NCI-H82 treated with DMSO at 0.1 percent for 48 hours (cell line): ENCODE results near the gene KCNQ1OT1.

Experiments used
- DNase-seq: peaks from one replicate; lab custom pipeline; 2025; ENCODE audit not compliant: unreplicated experiment; lab: John Stamatoyannopoulos, UW

Gene KCNQ1OT1

GRCh38 chr11:2574043-2574552, 125.7 kb downstream of the KCNQ1OT1 start:
- DNase-seq = no peak

- no peak for DNase-seq
Observed at GRCh38 chr11:2573240-2574042, 126.4 kb downstream of the KCNQ1OT1 start.

DNA sequence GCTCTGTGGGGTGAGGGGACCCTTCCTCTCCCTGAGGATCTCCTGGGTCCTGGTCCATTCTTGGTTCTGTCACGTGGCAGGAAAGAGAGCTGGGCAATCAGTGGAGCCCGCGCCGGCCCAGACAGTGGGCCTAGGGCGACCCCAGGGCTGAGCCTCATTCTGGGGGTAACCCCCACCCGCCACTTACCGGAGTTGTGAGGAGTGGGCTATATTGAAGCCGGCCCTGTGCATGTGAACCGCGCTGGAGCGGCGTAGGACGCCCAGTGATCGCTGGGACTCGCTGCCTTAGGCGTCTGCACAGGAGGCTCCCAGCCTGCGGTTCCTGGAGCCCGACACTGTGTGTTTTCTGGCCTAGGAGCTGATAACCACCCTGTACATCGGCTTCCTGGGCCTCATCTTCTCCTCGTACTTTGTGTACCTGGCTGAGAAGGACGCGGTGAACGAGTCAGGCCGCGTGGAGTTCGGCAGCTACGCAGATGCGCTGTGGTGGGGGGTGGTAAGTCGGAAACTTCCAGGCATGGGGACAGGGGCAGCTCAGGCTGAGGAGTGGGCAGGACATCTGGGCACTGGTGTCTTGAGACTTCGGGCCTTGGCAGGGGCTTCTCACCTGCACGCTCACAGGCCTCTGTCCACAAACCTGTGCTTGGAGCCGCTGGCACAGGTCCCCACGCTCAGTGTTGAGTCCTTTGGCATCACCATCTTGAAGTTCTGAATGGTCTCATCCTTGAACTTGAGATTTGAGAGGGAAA, 127.1 kb downstream of the KCNQ1OT1 start:
- no peak for DNase-seq

DNA sequence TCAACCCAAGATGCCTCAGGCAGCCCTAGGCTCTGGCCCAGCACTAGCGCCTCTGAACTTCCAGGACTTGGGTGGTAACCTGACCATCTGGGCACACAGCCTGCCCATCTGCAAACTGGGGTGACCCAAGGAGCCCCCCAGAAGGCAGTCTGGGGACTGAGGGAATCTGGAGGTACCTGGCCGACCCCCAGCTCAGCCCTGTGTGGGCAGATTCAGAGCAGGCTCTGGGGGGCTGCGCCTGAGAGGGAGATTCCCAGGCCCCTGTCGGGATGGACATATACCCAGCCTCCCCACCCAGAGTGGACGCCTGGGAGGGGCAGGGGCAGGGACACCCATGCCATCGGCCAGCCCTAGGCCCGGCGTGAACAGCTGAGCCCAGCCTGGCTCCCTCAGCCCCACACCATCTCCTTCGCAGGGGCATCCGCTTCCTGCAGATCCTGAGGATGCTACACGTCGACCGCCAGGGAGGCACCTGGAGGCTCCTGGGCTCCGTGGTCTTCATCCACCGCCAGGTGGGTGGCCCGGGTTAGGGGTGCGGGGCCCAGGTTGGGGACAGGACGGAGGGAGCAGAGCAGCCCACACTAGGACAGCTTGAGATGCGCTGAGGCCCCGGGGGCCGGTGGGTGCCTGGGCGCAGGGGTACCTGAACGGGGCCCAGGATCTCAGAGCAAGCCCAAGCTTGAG, 128.1 kb downstream of the KCNQ1OT1 start:
- no peak for DNase-seq

DNA sequence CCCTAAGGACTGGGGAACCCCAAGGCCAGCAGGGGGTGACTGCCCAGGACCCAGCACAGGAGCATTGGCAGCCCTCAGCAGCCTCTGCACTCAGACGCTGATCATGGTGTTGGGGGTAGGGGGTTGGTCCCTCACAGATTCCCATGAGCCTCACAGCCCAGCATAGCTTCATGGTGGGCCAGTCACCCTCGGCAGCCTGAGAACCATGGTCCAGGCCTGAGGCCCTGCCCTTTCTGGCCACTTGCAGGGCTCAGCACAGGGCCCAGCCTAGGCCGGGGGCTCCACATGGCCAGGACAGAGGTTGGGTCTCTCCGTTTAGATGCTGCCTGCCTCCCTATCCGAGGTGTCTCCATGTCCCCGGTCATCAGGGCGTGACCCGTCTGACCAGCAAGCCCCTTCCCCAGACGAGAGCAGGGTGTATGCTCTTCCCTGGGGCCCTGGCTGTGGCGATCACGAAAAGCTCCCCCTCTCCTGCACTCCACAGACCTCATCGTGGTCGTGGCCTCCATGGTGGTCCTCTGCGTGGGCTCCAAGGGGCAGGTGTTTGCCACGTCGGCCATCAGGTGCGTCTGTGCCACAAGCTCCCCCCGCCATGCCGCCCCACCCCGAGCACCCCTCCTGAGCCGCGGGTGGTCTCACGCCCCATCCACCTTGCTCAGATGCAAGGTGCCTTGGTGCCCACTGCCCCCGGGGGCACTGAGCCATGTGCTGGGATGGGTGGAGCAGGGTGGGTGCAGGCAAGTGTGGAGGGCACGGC, 128.8 kb downstream of the KCNQ1OT1 start:
- DNase-seq = no peak

DNA sequence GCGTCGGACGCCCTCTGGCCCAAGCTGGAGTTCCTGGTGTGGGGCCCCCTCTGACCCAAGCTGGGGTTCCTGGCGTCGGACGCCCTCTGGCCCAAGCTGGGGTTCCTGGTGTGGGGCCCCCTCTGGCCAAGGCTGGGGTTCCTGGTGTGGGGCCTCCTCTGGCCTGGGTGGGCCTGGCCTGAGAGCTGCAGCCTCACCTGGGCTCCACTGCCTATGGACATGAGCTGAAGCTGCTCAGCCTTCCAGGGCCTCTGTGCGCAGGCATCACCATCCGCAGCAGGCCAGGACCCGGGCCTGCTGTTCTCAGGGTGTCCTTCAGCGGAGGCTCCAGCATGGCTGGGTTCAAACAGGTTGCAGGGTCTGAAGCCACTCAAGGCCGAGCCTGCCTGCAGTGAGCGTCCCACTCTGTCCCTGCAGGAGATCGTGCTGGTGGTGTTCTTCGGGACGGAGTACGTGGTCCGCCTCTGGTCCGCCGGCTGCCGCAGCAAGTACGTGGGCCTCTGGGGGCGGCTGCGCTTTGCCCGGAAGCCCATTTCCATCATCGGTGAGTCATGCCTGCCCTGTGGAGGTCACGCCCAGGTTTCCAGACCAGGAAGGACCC, 129.5 kb downstream of the KCNQ1OT1 start:
- no peak for DNase-seq

- no peak for DNase-seq
Observed at GRCh38 chr11:2569731-2570210, 130.0 kb downstream of the KCNQ1OT1 start.

DNA sequence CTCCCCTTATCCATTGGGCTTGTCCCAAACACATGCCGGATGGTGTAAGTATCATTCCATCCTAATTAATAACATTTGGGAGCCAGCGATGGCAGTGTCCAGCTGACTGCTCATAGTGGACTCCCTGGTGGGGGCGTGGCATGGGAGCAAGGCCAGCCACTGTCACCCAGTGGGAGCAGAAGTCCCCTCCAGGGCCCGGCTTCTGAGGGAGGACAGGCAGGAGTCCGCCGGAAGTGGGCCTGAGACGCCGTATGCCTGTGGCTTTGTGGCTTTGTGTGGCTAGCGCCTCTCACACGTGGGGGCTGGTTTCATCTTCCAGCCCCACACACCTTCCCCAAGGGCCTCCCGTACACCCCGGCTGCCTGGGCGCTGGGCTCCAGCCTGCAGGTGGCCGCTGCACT, 130.5 kb downstream of the KCNQ1OT1 start:
- no peak for DNase-seq

- no peak for DNase-seq
Observed at GRCh38 chr11:2567026-2567671, 132.6 kb downstream of the KCNQ1OT1 start.

DNA sequence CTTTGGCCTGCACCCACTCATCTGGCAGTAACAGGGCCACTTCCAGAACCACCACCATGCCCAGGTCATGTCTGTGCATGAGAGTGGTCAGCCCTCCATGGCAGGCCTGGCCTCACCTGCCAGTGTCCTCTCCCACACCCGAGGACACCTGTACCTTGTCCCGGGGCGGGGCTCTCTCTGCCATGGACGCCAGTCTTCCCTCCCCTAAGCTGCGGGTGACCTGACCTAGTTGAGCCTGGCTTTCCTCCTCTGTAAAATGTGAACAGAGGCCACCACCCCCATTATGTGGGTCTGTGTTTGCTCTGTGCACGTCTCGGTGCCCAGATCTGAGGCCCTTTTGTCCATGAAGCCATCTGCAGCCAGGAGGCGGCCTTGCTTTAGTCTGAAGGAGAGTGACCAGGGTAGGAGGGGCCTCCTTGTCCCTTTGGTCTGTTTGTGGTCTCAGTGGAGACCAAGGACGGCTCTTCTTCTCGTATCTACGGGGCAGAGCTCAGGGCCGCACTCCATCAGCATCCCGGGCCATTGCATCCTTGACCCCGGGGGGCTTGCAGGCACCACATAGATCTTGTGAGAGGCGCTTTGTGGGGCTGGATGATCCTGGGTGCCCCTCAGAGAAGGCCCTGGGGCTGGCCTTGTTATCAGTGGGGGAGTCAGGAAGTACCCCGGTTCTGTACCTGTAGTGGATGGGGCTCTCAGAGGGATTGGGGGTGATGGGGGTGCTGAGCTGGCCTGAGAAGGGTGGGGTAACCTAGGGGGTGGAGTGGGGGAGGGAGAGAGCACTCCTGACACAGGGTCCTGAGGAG, 133.4 kb downstream of the KCNQ1OT1 start:
- DNase-seq = no peak

DNA sequence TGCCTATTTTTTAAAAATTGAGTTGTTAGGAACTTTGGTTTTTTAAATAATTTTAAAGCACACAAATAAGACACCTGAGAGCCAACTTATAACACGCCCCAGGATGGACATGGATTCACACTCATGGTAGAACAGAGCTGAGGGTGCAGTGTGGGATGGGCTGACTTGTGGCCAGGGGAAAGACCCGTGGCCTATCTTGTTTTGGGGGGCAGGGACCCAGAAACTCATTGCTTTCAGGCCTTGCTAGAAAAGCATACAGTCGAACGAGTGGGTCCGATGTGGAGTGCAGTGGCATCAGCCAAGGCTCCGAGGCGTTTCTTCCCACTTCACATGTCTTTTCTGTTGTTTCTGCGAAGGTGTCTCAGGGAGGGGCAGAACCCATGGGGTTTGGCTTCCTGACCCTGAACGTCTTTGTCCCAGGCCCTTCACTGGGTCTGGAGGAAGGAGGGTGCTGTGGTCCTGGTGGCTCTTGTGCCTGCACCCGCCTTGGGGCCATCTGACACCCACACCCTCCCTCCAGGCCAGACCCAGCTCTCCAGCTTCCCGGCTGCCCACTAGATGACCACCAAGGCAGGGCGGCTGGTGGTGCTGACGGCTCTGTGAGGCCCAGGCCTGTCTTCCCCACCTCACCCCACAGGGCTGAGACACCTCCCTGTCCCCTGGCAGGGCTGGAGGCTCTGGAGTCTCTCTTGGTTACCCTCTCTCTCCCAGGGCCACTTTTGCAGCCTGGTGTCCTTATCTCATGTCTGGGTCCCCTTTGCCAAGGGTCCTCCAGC, 134.2 kb downstream of the KCNQ1OT1 start:
- no peak for DNase-seq

DNA sequence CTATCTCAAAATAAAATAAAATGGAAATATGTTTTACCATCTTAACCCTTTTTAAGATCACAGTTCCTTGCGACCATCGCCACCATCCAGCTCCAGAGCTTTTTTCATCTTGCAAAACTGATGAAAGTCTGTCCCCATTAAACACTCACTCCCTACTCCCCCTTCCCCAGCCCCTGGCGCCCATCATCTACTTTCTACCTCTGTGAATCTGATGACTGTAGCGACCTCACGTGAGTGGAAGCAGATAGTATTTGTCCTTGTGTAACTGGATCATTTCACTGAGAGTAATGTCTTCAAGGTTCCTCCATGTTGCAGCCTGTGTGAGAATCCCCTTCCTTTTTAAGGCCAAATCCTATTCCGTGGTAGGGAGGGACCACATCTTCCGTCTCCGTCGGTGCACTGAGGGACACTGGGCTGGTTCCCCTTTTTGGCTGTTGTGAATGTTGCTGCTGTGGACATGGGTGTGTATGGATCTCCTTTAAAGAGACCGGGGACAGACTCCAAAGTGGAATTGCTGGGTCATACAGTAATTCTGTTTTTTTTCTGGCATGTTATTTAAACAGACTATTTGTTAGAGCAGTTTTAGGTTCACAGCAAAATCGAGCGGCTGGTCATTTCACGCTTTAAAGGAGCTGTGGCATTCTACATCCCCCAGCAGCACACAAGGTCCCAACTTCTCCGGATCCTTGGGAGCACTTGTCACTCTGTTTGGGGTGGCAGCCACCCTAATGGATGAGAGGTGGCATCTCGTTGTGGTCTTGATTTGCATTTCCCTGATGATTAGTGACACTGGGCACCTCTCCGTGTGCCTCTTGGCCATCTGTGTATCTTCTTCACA, 135.0 kb downstream of the KCNQ1OT1 start:
- no peak for DNase-seq

DNA sequence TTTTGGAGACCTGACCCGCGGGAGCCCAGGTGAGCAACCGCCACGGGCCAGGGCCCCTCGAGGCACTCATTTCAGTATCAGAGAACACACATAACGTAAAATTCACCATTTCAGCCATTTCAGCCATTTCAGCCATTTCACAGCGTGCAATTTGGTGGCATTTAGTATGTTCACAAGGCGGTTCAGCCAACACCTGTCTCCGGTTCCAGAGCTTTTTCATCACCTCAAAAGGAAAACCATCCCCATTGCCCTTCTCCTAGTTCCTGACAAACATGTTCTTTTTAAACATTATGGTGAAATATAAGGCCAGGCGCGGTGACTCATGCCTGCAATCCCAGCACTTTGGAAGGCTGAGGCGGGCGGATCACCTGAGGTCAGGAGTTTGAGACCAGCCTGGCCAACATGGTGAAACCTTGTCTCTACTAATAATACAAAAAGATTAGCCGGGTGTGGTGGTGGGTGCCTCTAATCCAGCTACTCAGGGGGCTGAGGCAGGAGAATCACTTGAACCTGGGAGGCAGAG, 135.7 kb downstream of the KCNQ1OT1 start:
- no peak for DNase-seq

DNA sequence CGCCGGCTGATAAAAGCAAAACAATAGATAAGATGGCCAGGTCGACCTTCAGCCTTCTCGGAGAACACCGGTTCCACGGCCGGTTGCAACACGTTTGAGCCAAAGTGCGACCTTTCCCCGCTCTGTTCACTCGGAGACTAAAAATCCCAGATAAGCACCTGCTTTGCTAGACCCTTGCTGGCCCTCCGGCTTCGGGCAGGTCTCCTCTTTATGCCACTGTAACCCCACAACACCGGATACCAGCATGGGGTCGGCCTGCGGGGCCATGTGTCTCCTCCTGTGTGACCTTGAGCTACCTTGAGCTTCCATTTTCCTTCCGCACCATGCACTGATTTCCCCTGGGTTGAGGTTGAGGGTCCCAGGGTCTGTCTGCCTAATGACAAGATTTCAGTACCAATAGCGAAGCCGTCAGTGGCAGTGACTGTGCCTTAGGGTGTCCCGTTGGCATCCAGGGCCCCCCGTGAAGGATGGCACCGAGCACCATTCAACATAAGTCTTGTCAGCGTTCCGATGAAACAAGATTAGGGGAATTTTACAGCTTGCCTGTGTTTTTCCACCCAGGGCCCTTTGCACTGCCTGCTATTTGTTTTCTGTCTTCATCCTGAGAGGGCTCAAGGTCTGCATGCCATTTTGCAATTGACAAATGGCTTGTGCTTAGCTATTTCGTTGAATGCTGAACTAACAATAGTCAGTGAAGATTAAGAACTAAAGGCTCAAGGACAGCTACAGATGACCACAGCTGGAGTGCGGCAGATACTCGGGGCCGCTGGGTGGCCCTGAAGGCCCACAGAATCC, 136.4 kb downstream of the KCNQ1OT1 start:
- DNase-seq = no peak

DNA sequence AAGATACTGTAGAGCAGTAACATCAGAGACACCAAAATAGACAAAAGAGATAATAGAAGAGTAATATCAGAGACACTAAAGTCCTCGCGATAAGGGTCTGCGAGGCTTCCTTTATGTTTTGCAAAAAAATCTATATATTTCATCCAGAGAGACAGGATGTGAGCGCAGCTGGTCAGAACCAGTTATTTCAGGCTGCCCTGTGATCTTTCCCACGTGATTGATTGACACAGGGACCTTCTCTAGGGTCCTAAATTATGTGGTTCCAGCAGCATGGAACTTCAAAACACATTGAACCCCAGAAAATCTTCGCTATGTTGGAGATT, 136.9 kb downstream of the KCNQ1OT1 start:
- no peak for DNase-seq
